Measurements from ENCODE around the gene SH3GL1. TPM values are rescaled to one million over a fixed set of nuclear protein-coding genes. Genes with fewer than 3 reads are reported as not detected.

Gene SH3GL1
- total RNA-seq, 1 donor from 2014 or later = 65.6 TPM

DNA sequence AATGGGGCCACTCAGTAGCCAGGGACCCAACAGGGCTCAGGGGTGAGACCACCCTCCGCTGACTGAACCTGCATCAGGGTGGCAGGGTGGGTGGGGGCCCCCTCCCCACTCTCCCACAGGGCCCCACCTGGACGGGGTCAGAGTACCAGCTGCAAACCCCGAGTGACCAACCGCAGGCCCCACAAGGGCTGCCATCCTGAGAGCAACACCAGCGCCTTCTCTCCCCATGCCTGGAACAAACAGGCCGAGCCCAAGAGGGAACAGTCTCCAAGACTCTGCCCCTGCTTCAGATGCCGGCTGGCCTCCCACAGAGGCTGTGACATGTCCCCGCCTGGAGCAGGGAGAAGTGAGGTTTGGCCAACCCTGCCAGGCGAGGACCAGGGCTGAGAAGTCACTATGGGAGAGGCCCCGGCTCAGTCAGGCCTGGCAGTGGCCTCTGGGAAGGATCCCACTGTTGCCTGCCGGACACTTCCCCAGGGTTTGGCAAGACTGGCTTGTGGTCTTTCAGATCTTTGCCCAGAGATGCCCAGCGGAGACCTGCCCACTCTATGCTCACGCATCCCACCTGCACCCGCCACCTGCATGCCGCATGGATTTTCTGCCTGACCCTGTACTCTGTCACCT is 29.8 kb downstream of the SH3GL1 start:
- no peak for DNase-seq (ENCODE audit: extremely low spot score in 2 of 2)
- peaks cover 0 to 10% of the 10 kb centered on the region in 2 donors for H3K36me3 ChIP-seq
- H3K27me3 ChIP-seq = no peaks in the 10 kb centered on the region
- TF ChIP-seq POLR2A (IDR thresholded peaks at IDR 0.05) (no peak), CTCF (IDR thresholded peaks at IDR 0.05) (no peak), POLR2AphosphoS5 (IDR thresholded peaks at IDR 0.05; ENCODE audit: insufficient read depth in 1 of 2, low read depth in 1 of 2) (no peak)
- no peak overlapping the region for H3K4me3 ChIP-seq
- peak overlapping the region; percentile 90 for H3K27ac ChIP-seq
- H3K4me1 ChIP-seq = peaks cover 86% of the 10 kb centered on the region
- H3K9me3 ChIP-seq = no peaks in the 10 kb centered on the region
- intact Hi-C loops (cut with DNase I) = no loop called here

GRCh38 chr19:4369888-4370260 is 30.5 kb downstream of the SH3GL1 start:
- peaks cover 0 to 16% of the 10 kb centered on the region in 2 donors for H3K36me3 ChIP-seq
- peak overlapping the region; percentile 27 to 35 for H3K4me3 ChIP-seq
- no peak for TF ChIP-seq CTCF (IDR thresholded peaks at IDR 0.05)
- TF ChIP-seq POLR2A (IDR thresholded peaks at IDR 0.05) = no peak
- TF ChIP-seq POLR2AphosphoS5 (IDR thresholded peaks at IDR 0.05; ENCODE audit: insufficient read depth in 1 of 2, low read depth in 1 of 2) = no peak
- H3K27me3 ChIP-seq = no peaks in the 10 kb centered on the region
- H3K9me3 ChIP-seq = no peaks in the 10 kb centered on the region
- intact Hi-C loops (cut with DNase I) = no loop called here
- H3K4me1 ChIP-seq = peaks cover 80% of the 10 kb centered on the region
- peak overlapping the region; percentile 90 for H3K27ac ChIP-seq
- DNase-seq (ENCODE audit: extremely low spot score in 2 of 2) = no peak

GRCh38 chr19:4369109-4369887 is 31.0 kb downstream of the SH3GL1 start:
- Histone ChIP-seq H3K27ac (peak overlapping the region; percentile 90), H3K27me3 (no peaks in the 10 kb centered on the region), H3K4me1 (peaks cover 74% of the 10 kb centered on the region), H3K4me3 (peak overlapping the region; percentile 27 to 35), H3K36me3 (peaks cover 0 to 17% of the 10 kb centered on the region in 2 donors), H3K9me3 (no peaks in the 10 kb centered on the region)
- intact Hi-C loops (cut with DNase I) = no loop called here
- DNase-seq (ENCODE audit: extremely low spot score in 2 of 2) = no peak
- TF ChIP-seq POLR2AphosphoS5 (IDR thresholded peaks at IDR 0.05; ENCODE audit: insufficient read depth in 1 of 2, low read depth in 1 of 2) = peak in 1 of 2 donors; percentile 55
- TF ChIP-seq POLR2A (IDR thresholded peaks at IDR 0.05) = no peak

GRCh38 chr19:4368128-4368820 is 32.1 kb downstream of the SH3GL1 start:
- DNase-seq (ENCODE audit: extremely low spot score in 2 of 2) = no peak
- Histone ChIP-seq H3K9me3 (no peaks in the 10 kb centered on the region), H3K36me3 (peaks cover 0 to 27% of the 10 kb centered on the region in 2 donors), H3K27me3 (no peaks in the 10 kb centered on the region), H3K4me3 (peak overlapping the region in 1 of 2 donors; percentile 35), H3K4me1 (peaks cover 64% of the 10 kb centered on the region), H3K27ac (peak overlapping the region; percentile 90)
- intact Hi-C loops (cut with DNase I) = no loop called here
- TF ChIP-seq POLR2AphosphoS5 (IDR thresholded peaks at IDR 0.05; ENCODE audit: insufficient read depth in 1 of 2, low read depth in 1 of 2) (no peak), CTCF (IDR thresholded peaks at IDR 0.05) (no peak), POLR2A (IDR thresholded peaks at IDR 0.05) (no peak)

GRCh38 chr19:4367781-4368127 is 32.6 kb downstream of the SH3GL1 start:
- Histone ChIP-seq H3K36me3 (peaks cover 0 to 32% of the 10 kb centered on the region in 2 donors), H3K27ac (peak overlapping the region; percentile 90), H3K4me1 (peaks cover 59% of the 10 kb centered on the region), H3K4me3 (no peak overlapping the region), H3K27me3 (no peaks in the 10 kb centered on the region), H3K9me3 (no peaks in the 10 kb centered on the region)
- TF ChIP-seq POLR2AphosphoS5 (IDR thresholded peaks at IDR 0.05; ENCODE audit: insufficient read depth in 1 of 2, low read depth in 1 of 2) (peak in 1 of 2 donors; percentile 12), POLR2A (IDR thresholded peaks at IDR 0.05) (no peak)
- no peak for DNase-seq (ENCODE audit: extremely low spot score in 2 of 2)
- intact Hi-C loops (cut with DNase I) = no loop called here
